Mesendoderm (in vitro differentiated cells): ENCODE measurements around the gene UPF2.
"Not testable (repeated sequence)": the region's sequence is repeated elsewhere in the genome, so short reads cannot be mapped to it uniquely, and the experiment has no call there.

ENCODE experiments used
- DNase-seq: peaks from one replicate; pipeline ENCODE4 v3.0.0; 2013
- H2AK5ac ChIP-seq: 2 replicates; pipeline ENCODE4 v1.6.1; 2013; ENCODE audit warnings: low read length, inconsistent platforms
- H2BK120ac ChIP-seq: 2 replicates; pipeline ENCODE4 v1.6.1; 2013; ENCODE audit warnings: low read depth, mild to moderate bottlenecking, low read length, moderate library complexity, mixed read lengths
- H2BK15ac ChIP-seq: replicated peaks from 2 replicates; pipeline ENCODE4 v1.6.1; 2013; ENCODE audit warnings: low read depth, mild to moderate bottlenecking, moderate library complexity
- H2BK5ac ChIP-seq: 2 replicates; pipeline ENCODE4 v1.6.1; 2013; ENCODE audit warnings: low read length, inconsistent platforms
- H3K18ac ChIP-seq: 2 replicates; pipeline ENCODE4 v1.6.1; 2013; ENCODE audit warnings: mild to moderate bottlenecking, low read length, mixed read lengths
- H3K23ac ChIP-seq: one replicate; pipeline ENCODE4 v1.6.1; 2013; ENCODE audit warnings: low read length
- H3K27ac ChIP-seq: 2 replicates; pipeline ENCODE4 v1.5.1; 2013; ENCODE audit warnings: low read depth, mild to moderate bottlenecking, inconsistent platforms, low read length, moderate library complexity
- H3K27me3 ChIP-seq: 2 replicates; pipeline ENCODE4 v1.6.1; 2013; ENCODE audit warnings: low read length, control low read depth, mild to moderate bottlenecking, inconsistent platforms; ENCODE audit not compliant: insufficient read depth, poor library complexity
- H3K36me3 ChIP-seq: 2 replicates; pipeline ENCODE4 v1.6.1; 2013; ENCODE audit warnings: low read length, inconsistent platforms; ENCODE audit not compliant: control insufficient read depth, insufficient read depth
- H3K4ac ChIP-seq: one replicate; pipeline ENCODE4 v1.6.1; 2013; ENCODE audit warnings: low read depth, mild to moderate bottlenecking, low read length, moderate library complexity
- H3K4me1 ChIP-seq: 2 replicates; pipeline ENCODE4 v1.6.1; 2013; ENCODE audit warnings: low read depth, low read length, inconsistent platforms; ENCODE audit not compliant: control insufficient read depth
- H3K4me2 ChIP-seq: 2 replicates; pipeline ENCODE4 v1.6.1; 2013; ENCODE audit warnings: low read length
- H3K4me3 ChIP-seq: 2 replicates; pipeline ENCODE4 v1.5.1; 2013; ENCODE audit warnings: mild to moderate bottlenecking, low read length
- H3K56ac ChIP-seq: one replicate; pipeline ENCODE4 v1.6.1; 2013; ENCODE audit warnings: low read length
- H3K79me1 ChIP-seq: 2 replicates; pipeline ENCODE4 v1.6.1; 2013; ENCODE audit warnings: low read length, inconsistent platforms
- H3K79me2 ChIP-seq: 2 replicates; pipeline ENCODE4 v1.6.1; 2013; ENCODE audit warnings: mild to moderate bottlenecking, low read length; ENCODE audit not compliant: control insufficient read depth, insufficient read depth
- H3K9ac ChIP-seq: 2 replicates; pipeline ENCODE4 v1.6.1; 2013; ENCODE audit warnings: low read length, inconsistent platforms
- H4K5ac ChIP-seq: one replicate; pipeline ENCODE4 v1.6.1; 2013; ENCODE audit warnings: low read length
- H4K8ac ChIP-seq: one replicate; pipeline ENCODE4 v1.6.1; 2013; ENCODE audit warnings: low read depth, mild to moderate bottlenecking, control low read depth, low read length, moderate library complexity
- WGBS: extraction: QIAGEN DNeasy Blood & Tissue Kit; methylation state at CpG from one replicate; pipeline ENCODE4 v1.1.7; 2013; ENCODE audit warnings: low lambda C conversion rate, missing lambda C conversion rate; ENCODE audit not compliant: insufficient coverage; ENCODE audit errors: extremely low coverage; 5-methylcytosine and 5-hydroxymethylcytosine counted together

Gene UPF2

GRCh38 chr10:12081470-12081869 lies 38.9 kb upstream of the UPF2 start:
- Histone ChIP-seq H3K4me2 (no peak overlapping the region), H3K9ac (no peak overlapping the region), H3K4me1 (no peaks in the 10 kb centered on the region), H3K79me1 (no peaks in the 10 kb centered on the region), H3K4ac (no peak overlapping the region), H2BK5ac (no peak overlapping the region), H3K23ac (no peak overlapping the region), H4K5ac (no peak overlapping the region), H3K56ac (no peak overlapping the region), H3K27me3 (no peaks in the 10 kb centered on the region), H2AK5ac (no peak overlapping the region), H3K36me3 (no peaks in the 10 kb centered on the region), H4K8ac (no peak overlapping the region), H2BK15ac (no peak overlapping the region), H3K4me3 (no peak overlapping the region), H3K18ac (no peak overlapping the region), H2BK120ac (no peak overlapping the region), H3K27ac (no peak overlapping the region), H3K79me2 (no peaks in the 10 kb centered on the region)
- peak; percentile 47 for DNase-seq
- WGBS = no CpG with 5 or more reads among the region's 8 CpGs

GRCh38 chr10:12077580-12078180 lies 35.1 kb upstream of the UPF2 start:
- no peaks in the 10 kb centered on the region for H3K4me1 ChIP-seq
- no peak overlapping the region for H3K4me3 ChIP-seq
- no peak overlapping the region for H2AK5ac ChIP-seq
- H3K79me1 ChIP-seq = no peaks in the 10 kb centered on the region
- no peak overlapping the region for H4K8ac ChIP-seq
- H3K79me2 ChIP-seq = no peaks in the 10 kb centered on the region
- H3K27me3 ChIP-seq = no peaks in the 10 kb centered on the region
- no peak overlapping the region for H3K23ac ChIP-seq
- H3K4ac ChIP-seq = no peak overlapping the region
- no peak for DNase-seq
- H2BK5ac ChIP-seq = no peak overlapping the region
- no peak overlapping the region for H3K18ac ChIP-seq
- no peak overlapping the region for H2BK120ac ChIP-seq
- no peak overlapping the region for H3K4me2 ChIP-seq
- H3K36me3 ChIP-seq = no peaks in the 10 kb centered on the region
- no peak overlapping the region for H3K27ac ChIP-seq
- no CpG with 5 or more reads among the region's 9 CpGs for WGBS
- H3K56ac ChIP-seq = no peak overlapping the region
- H4K5ac ChIP-seq = no peak overlapping the region
- H3K9ac ChIP-seq = no peak overlapping the region
- H2BK15ac ChIP-seq = no peak overlapping the region

- Histone ChIP-seq H3K4ac (no peak overlapping the region), H3K79me2 (peaks cover 16% of the 10 kb centered on the region), H3K23ac (no peak overlapping the region), H3K18ac (no peak overlapping the region), H2BK5ac (no peak overlapping the region), H4K5ac (no peak overlapping the region), H3K36me3 (no peaks in the 10 kb centered on the region), H3K4me2 (no peak overlapping the region), H3K4me1 (peaks cover 5% of the 10 kb centered on the region), H2AK5ac (no peak overlapping the region), H3K79me1 (peaks cover 2% of the 10 kb centered on the region), H3K27ac (no peak overlapping the region), H2BK15ac (no peak overlapping the region), H4K8ac (no peak overlapping the region), H3K27me3 (no peaks in the 10 kb centered on the region), H3K9ac (no peak overlapping the region), H3K4me3 (no peak overlapping the region), H2BK120ac (no peak overlapping the region), H3K56ac (no peak overlapping the region)
- WGBS = no CpG with 5 or more reads among the region's 4 CpGs
- no peak for DNase-seq
Observed at GRCh38 chr10:12073526-12073925, 30.9 kb upstream of the UPF2 start.

- not testable (repeated sequence) for H2BK15ac ChIP-seq, H3K27me3 ChIP-seq, H3K18ac ChIP-seq, H3K56ac ChIP-seq, H3K4ac ChIP-seq, H3K4me1 ChIP-seq, H3K9ac ChIP-seq, H2AK5ac ChIP-seq, H3K4me3 ChIP-seq, H3K36me3 ChIP-seq, H2BK5ac ChIP-seq, H4K8ac ChIP-seq, H3K4me2 ChIP-seq, H3K23ac ChIP-seq, H3K79me1 ChIP-seq, DNase-seq, H3K27ac ChIP-seq, H4K5ac ChIP-seq, H2BK120ac ChIP-seq
- H3K79me2 ChIP-seq = peaks cover 16% of the 10 kb centered on the region
- WGBS = no CpG with 5 or more reads among the region's 15 CpGs
Observed at GRCh38 chr10:12071441-12071840, 28.8 kb upstream of the UPF2 start.

- Histone ChIP-seq H2BK15ac (no peak within 1 kb of the TSS), H2AK5ac (no peak within 1 kb of the TSS), H3K27ac (peak within 1 kb of the TSS; percentile 79), H3K79me2 (peaks cover 16% of the 10 kb centered on the region), H3K56ac (peak within 1 kb of the TSS; percentile 98), H3K4me3 (peak within 1 kb of the TSS; percentile 96), H2BK5ac (no peak within 1 kb of the TSS), H4K8ac (peak within 1 kb of the TSS; percentile 1), H3K79me1 (peaks cover 2% of the 10 kb centered on the region), H2BK120ac (peak within 1 kb of the TSS; percentile 33), H4K5ac (no peak within 1 kb of the TSS), H3K4me2 (peak within 1 kb of the TSS; percentile 79), H3K4ac (peak within 1 kb of the TSS; percentile 98), H3K9ac (peak within 1 kb of the TSS; percentile 98), H3K18ac (peak within 1 kb of the TSS; percentile 98), H3K36me3 (no peaks in the 10 kb centered on the region), H3K23ac (no peak within 1 kb of the TSS), H3K27me3 (no peaks in the 10 kb centered on the region), H3K4me1 (peaks cover 5% of the 10 kb centered on the region)
- WGBS = no CpG with 5 or more reads among the region's 66 CpGs
- peak; percentile 99 for DNase-seq
Observed at GRCh38 chr10:12068449-12069269, 26.1 kb upstream of the UPF2 start, which contains the start of gene DHTKD1. TSS of gene DHTKD1 (plus strand) at chr10:12068954. CDS start at chr10:12069034, 80 bp downstream.
